Epithelial cell of proximal tubule (primary cell): Measurements from ENCODE around the gene OTC. TPM values are rescaled to one million over a fixed set of nuclear protein-coding genes. Genes with fewer than 3 reads are reported as not detected.

Experiments used
- DNase-seq: peaks from one replicate; pipeline ENCODE4 v3.0.0-alpha.2; 2011; ENCODE audit warnings: low read depth
- H3K4me3 ChIP-seq: 2 replicates; pipeline ENCODE4 v1.5.1; 2011; ENCODE audit warnings: low read depth, mild to moderate bottlenecking, low read length
- total RNA-seq: library from RNA; depleted of rRNA; stranded (reverse); fragments of >200 nt; gene quantifications from 2 replicates; pipeline ENCODE4 v1.2.3, GENCODE V29; 2015
- TF ChIP-seq, protein P1 (sequence below): conservative IDR thresholded peaks from 2 replicates; pipeline ENCODE4 v1.5.1; 2012; ENCODE audit warnings: low read depth, mild to moderate bottlenecking, low read length

Gene OTC
- total RNA-seq, 1 donor from 2014 or later = not detected

DNA sequence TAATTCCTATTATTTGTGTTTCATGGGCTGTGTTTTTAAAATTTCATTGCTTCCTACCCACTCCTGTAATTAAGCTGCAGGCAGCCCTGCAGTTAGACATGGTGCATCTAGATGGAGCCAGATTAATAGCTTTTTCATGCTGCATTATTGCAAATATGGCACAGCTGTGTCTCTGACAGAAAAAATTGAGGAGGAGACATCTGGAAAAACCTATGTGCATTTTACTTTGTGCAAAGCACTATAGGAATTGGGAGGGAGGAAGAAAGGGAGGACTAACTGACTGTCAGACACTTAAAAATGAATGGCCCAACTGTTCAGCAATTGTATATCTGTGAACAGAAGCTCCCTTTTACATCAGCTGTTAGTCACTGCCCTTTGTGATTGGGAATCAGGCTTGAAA lies 17.0 kb upstream of the OTC start:
- TF ChIP-seq, protein P1, sequence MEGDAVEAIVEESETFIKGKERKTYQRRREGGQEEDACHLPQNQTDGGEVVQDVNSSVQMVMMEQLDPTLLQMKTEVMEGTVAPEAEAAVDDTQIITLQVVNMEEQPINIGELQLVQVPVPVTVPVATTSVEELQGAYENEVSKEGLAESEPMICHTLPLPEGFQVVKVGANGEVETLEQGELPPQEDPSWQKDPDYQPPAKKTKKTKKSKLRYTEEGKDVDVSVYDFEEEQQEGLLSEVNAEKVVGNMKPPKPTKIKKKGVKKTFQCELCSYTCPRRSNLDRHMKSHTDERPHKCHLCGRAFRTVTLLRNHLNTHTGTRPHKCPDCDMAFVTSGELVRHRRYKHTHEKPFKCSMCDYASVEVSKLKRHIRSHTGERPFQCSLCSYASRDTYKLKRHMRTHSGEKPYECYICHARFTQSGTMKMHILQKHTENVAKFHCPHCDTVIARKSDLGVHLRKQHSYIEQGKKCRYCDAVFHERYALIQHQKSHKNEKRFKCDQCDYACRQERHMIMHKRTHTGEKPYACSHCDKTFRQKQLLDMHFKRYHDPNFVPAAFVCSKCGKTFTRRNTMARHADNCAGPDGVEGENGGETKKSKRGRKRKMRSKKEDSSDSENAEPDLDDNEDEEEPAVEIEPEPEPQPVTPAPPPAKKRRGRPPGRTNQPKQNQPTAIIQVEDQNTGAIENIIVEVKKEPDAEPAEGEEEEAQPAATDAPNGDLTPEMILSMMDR = peak; percentile 31
- H3K4me3 ChIP-seq = no peak overlapping the region
- DNase-seq = no peak

DNA sequence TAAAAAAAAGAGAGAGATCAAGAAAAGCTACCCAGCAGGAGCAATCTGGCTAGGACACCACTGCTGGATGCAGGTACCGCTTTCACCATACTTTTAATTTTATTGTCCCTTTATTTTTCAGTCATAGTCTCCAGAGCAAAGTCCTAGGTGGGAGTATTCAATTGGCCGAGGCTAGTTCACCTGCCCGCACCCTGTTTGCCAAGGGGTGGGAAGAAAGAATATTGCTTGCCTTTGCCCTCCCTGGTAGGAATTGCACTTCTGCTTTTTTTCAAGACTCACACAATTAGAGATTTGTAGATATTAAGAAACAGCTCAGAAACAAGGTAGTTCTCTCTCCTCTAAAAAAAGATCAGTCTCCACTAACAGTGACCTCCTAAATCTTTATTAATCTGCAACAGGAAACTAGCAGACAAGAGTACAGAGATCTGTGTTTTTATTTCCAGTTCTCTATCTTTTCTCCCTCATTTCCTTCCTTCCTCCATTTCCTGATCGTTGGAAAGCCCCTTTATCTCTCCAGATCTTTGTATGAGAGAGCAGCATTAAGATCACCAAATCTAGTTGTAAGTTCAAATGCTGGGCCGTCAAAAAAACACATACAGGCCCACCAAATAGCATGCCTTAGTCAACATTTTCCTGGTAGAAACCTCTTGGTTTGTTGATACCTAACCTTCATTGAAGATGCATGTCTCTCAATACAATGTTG lies 15.7 kb upstream of the OTC start:
- DNase-seq = no peak

DNA sequence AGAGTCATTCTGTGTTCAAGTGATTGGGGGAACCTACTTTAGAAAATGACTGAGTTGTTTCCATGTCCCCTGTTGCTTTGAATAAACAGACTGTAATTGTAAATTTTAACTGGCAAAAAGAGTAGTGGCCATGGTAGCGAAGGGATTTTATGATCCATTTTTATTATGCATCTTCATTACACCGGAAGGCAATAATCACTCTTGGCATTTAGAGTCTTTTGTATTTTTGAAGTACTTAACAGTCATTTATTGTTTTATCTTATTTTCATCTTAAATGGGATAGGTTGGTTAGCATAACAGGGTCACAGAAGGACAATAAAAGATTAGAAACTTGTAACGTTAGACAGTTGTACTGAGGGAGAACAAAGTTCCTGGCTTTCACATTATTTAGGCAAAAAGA lies 11.0 kb upstream of the OTC start:
- H3K4me3 ChIP-seq = no peak overlapping the region
- DNase-seq = no peak
- TF ChIP-seq, protein P1 = no peak

More for the DNA sequence above, 15.7 kb upstream of the OTC start:
- no peak overlapping the region for H3K4me3 ChIP-seq
- TF ChIP-seq, protein P1 = no peak

DNA sequence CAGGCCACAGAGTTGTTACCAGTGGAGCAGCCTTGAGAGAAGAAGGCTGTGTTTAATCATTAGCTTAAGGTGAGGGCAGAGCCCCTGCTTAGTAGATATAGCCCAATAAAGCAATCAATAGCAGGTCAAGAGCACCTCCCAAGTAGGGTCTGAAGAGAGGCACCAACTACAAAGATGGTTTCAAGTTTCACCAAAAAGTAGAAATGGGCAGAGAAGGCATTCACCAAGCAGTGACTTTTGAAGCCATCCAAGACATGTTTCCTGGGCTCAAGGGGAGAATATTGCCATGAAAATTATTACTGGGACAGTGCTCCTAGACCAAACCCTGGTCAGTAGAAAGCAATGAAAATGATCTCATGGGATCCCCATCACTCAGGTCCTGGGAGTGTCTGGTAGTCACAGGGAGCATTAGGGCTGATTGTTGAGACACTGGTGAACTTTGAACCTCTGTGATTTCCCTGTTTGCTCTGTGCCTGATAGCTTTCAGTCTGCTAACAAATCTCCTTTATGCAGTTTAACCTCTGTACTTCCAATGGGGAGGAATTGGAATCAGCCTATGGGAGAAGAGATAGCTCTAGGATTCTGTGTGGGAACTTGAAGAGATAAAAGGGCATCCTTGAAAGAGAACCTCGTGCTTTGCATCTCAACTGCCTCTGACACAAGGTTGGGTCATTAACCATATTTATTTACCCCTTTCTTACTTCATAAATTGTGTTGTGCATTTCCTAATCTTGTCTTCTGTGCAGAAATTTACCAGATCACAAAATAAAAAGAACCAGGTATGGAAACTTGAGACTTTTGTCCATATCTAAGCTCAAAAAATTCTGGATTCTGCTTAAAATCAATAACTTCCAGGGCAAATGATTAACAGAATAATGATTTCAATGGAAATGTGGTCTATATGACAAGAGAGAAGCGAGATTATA lies 9.3 kb upstream of the OTC start:
- no peak for DNase-seq
- TF ChIP-seq, protein P1 = no peak
- H3K4me3 ChIP-seq = no peak overlapping the region

DNA sequence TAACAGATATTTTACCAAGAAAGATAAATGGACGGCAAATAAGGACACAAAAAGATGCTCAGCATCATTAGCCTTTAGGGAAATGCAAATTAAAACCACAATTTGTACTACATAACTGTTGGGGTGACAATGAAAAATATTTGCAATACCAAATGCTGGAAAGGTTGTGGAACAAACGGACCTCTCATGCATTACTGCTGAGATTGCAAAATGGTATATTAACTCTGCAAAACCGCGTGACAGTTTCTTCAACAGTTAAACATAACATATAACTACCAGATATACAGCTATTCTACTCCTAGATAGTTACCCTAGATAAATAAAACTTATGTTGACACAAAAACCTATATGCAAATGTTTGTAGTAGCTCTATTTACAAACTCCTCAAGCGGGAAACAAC lies 6.3 kb upstream of the OTC start:
- TF ChIP-seq, protein P1 = no peak
- no peak overlapping the region for H3K4me3 ChIP-seq
- no peak for DNase-seq

DNA sequence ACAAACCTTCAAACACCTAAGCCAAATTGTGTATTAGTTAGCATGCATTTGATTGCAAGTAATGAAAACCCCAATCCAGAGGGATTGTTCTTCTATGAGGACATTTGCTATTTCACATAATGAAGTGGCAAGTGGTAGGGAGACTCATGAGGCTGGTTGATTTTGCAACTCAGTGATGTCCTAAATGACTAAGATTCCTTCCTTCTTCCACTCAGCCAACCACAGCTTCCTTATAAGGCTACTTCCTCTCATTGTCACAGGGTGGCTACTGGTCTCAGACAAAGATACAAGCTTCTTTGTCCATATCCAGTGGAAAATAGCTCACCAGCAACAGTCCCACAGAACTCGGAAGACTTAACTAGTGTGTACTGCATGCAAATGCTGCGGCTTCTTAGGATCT lies 5.3 kb upstream of the OTC start:
- no peak overlapping the region for H3K4me3 ChIP-seq
- TF ChIP-seq, protein P1 = no peak
- DNase-seq = peak; percentile 71
